ENCODE data around the gene OBP2B.

Gene OBP2B

DNA sequence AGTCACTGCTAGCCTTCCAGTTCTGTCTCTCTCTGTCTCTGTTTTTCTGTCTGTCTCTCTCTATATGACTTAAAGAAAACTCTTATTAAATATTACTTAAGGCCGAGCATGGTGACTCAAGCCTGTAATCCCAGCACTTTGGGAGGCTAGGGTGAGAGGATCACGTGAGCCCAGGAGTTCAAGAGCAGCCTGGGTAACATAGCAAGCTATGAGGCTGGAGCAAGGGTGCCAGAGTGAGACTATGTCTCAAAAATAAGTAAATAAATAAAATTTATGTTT, 43.7 kb downstream of the OBP2B start:
- DNase-seq = no peak

GRCh38 chr9:133164191-133164590, 44.9 kb downstream of the OBP2B start:
- DNase-seq = no peak

DNA sequence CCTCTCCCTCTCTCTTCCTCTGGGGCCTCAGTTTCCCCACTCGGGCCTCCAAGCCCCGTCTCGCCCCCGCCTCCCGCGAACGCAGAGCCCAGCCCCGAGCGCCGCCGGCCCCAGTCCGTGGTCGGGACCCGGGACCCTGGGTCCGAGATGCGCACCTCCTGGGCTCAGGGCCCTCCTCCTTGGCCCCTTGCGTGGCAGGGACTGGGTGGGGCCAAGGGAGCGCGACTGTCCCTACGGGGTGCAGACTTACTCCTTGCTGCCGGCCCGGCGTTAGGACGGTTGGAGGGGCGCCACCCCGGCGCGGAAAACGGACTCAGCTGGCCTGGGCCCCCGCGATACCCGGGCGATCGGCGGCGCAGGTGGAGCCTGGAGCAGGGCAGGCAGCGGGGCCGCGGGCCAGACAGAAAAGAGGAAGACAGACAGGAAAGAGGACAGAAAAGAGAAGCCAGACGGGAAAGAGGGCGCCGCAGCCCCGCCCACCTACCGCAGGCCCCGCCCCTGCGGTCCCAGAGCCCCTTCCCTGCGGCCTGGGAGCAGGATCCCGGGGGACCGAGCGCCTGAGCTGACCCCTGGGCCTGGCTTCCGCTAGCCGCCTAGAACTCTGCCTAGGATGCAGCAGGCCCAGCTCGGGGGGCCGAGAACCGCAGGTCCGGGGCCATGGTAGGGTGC, 45.4 kb downstream of the OBP2B start, which contains the start of gene GBGT1:
GBGT1 (minus strand) TSS at position 411 of the 669 bp plus-strand sequence. CDS start 1,502 bp downstream, outside the sequence.
- peak in 8 of 14 donors; percentile 11 to 67 (median 37) for DNase-seq

DNA sequence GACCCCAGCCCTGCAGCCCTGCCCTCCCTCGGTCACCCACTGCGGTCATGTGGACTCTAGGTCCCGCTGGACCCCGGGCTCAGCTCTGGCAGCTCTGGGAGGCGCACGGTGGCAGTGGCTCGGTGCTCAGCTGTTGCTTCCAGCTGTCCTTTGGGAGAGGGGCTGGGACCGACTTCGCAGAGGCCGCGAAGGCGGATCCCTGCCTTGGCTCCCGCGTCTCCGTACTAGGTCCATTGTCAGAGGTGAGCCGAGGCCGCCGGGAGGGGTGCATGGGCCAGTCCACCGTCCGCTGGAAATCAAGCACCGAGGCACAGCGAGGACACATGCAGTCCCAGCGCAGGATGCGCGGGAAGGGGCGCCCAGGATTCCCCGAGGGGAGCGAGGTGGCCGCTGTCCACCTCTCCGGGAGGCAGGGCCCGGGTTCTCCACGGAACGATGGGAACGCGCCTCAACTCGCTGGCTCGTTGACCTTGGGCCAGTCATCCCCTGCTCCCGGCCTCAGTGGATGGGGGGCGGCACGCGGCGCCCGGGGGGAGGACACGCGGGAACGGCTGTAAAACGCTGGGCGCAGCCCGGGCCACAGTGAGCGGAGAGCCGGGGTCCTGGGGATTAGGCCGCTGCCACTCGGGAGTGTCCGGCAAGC, 46.1 kb downstream of the OBP2B start:
- DNase-seq = no peak

- DNase-seq = no peak
These were observed 47.5 kb downstream of the OBP2B start for GRCh38 chr9:133161547-133161950.

GRCh38 chr9:133160742-133161546, 48.1 kb downstream of the OBP2B start:
- peak in 5 of 14 donors; percentile 14 to 32 (median 23) for DNase-seq

DNA sequence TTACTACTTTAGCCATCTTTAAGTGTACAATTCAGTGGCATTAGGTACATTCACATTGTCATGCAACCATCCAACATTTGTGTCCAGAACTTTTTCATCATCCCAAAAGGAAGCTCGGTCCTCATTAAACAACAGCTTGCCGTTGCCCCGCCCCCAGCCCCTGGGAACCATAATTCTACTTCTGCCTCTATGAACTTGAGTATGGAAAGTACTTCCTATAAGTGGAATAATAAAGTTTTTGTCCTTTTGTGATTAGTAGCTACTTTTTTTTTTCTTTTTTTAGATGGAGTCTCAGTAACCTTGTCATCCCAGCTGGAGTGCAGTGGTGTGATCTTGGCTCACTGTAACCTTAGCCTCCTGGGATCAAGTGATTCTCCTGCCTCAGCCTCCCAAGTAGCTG, 50.4 kb downstream of the OBP2B start:
- DNase-seq = no peak
